Measurements from ENCODE around the gene COX19.
"Not testable (repeated sequence)": the region's sequence is repeated elsewhere in the genome, so short reads cannot be mapped to it uniquely, and the experiment has no call there.

Gene COX19

GRCh38 chr7:939843-940242 is 35.5 kb downstream of the COX19 start:
- no peak for DNase-seq

- DNase-seq = no peak
Measured at GRCh38 chr7:938546-939185, 36.7 kb downstream of the COX19 start.

GRCh38 chr7:937856-938484 is 37.4 kb downstream of the COX19 start:
- no peak for DNase-seq

- no peak for DNase-seq
Measured at GRCh38 chr7:936386-937054, 38.8 kb downstream of the COX19 start.

DNA sequence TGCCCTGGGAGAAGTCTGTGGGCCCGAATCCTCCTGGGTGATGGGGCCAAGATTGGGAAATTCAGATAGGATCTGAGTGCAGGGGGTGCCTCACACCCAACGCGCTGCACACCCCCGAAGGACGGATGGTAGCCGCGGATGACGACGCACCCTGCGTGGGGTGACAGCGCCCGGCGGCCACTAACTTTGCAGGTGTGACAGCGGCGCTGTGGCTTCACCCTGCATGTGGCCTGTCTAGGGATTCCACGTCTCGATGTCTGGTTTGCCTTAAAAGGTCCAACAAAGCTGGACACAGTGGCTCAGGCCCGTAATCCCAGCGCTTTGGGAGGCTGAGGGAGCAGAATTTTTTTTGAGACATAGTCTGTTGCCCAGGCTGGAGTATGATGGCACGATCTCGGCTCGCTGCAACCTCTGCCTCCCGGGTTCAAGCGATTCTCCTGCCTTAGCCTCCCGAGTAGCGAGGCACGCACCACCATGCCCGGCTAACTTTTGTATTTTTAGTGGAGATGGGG is 39.4 kb downstream of the COX19 start:
- no peak for DNase-seq

GRCh38 chr7:935164-935873 is 40.0 kb downstream of the COX19 start:
- no peak for DNase-seq

DNA sequence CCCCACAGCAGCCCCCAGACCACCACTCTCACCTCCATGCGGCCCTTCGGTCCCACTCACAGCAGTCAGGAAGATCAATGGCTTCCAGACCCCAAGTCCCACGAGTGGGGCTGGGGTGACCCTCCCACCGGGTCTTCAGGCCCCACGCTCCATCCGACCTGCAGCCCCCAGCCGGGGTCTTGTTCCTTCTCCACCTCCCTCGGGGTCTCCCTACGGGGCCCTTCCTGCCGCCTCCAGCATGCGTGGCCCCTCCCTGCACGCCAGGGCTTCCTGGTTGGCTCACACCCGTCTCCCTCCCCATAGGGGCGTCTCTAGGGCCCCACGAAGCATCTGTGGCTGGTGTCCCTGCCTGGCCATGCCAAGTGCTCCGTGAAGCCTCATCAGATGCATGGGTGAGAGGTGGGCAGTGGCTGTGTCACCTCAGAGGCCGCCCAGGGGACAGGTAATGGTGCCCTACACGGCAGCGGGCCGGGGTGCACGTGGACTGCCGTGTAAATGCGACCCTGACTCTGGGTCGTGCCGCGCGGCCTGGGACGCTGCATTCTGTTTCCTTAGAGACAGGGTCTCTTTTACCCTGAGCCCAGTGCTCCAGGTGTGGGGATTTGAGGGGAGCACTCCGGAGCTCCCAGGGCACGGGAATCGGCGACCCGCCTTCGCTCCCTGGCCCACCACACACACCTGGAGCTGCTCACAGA is 40.7 kb downstream of the COX19 start:
- no peak for DNase-seq

GRCh38 chr7:932651-932975 is 42.7 kb downstream of the COX19 start:
- DNase-seq = no peak

GRCh38 chr7:931871-932650 is 43.3 kb downstream of the COX19 start:
- no peak for DNase-seq

DNA sequence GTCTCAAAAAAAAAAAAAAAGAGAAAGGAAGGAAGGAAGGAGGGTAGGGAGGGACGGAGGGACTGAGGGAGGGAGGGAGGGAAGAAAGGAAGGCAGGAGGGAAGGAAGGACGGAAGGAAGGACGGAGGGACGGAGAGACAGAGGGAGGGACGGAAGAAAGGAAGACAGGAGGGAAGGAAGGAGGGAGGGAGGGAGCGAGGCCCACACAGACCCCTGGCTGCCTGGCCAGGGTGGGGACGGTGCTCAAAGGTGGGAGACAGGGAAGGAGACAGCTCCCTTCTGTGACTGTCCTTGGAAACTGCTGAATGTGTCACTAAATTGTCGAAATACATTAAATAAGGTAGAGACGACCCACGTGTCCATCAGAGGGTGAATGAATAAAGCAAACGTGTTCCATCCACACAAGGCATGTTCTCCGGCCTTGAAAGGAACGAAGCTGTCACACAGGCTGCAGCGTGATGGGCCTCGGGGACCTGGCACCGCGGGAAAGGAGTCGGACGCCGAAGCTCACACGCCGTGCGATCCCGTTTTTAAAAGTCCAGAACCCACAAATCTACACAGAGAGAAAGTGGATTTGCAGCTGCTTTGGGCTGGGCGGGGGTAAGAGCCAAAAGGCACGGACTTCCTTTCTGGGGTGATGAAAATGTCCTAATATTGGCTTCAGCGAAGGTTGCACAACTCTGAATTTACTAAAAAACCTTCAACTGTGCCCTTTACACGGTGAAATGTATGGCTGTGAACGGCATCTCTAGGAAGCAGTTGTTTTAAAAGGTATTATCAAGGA is 44.2 kb downstream of the COX19 start:
- no peak for DNase-seq

DNA sequence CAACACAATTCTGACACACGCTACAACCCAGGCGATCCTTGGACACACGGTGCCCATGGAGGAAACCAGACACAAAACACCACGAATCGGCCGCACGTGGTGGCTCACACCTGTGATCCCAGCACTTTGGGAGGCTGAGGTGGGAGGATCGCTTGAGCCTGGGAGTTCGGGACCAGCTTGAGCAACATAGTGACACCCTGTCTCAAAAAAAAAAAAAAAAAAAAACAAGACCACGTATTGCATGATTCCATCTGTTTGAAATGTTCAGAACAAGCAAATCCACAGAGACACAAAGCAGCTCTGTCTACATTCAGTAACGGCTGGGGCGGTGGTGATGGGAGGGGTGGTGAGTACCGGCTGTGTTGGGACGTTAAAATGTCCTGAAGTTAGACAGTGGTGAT is 46.0 kb downstream of the COX19 start:
- no peak for DNase-seq

DNA sequence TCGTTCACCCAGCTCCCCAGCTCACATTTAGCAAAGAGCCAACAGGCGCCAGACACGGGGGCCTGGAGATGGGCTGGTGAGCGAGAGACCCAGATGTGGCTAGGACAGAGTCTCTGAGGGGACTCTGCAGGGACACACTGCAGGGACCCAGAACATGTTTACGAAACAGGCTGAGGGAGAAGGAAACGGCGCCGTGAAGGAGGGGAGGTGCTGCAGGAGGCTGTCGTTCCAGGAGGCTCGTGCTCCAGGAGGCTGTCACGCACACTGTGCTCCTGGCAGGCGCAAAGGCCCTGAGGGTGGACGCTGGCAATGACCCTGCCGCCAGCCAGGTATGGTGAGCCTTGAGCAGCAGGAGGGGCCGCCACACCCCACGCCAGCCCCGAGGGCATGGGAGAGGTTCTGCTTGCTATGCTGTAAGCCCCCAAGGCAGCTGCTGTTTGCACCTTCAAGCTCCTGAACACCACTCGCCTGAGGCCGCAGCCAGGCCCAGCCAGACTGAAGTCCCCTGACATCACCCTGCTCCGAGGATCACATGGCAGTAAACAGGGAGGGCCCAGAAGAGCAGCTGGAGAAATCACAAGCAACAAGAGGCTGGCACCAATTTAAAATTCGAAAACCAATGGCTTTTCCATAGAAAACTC is 48.2 kb downstream of the COX19 start:
- no peak for DNase-seq

DNA sequence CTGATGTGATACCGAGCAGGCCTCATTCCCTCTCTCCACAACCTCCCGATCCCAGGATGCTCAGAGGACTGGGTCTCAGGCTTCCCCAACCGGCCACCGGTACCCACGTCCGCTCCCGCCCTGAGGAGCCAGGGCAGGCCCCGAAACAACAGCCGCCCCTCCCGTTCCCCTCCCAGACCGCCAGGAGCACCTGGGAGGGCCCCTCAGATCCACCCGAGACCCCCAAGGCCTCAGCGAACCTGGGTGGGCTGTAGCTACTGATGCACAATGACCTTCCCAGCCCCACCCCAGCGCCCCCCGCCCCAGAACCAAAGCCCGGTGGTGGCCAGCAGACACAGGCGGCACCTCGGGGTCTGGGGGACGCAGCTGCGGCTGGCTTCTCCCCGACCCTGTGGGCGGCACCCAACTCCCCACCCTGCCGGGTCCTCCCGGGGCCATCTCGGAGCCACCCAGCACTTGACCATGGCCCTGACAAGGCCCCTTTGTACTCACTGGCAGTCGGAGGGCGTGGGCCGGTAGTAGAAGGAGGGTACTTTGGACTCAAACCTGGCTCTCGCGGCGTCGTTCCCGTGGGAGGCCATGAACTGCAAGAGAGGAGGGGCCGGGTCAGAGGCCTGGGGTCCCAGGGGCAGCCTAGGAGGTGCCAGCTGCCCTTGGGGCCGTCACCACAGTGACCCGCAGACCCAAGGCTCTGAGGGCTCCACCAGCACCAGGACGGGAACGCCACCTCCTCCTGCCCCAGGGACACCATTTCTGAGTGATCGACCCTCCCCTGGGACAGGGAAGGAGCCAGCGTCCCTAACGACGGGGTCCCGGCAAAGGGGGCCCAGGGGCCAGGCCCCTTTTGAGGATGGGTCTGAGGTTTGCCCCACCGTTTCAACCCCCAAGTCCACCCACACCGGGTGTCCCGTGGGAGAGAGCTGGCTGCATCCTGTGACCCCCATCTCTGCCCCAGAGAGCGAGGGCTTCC is 49.0 kb downstream of the COX19 start:
- DNase-seq = no peak

DNA sequence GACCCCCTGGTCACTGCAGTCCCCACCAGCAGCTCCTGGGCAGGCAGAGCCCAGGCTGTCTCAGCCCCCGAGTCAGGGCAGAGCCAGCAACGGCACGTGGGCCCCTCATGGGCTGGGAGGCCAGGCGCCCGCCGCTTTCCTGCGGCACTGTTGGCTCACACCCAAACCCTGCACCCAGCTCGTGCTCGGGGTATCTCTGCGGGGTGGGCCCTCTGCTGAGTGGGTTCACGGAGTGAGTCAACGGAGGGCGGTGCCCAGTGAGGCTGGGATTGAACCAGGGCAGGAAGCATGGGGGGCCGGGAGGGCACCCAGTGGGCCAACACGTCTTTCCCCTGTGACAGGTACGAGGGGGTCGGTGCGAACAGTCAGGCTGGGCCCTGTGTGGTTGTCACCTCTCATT is 49.7 kb downstream of the COX19 start:
- peak; percentile 72 for DNase-seq

- DNase-seq = peak; percentile 47
Measured at GRCh38 chr7:924541-925231, 50.7 kb downstream of the COX19 start.

DNA sequence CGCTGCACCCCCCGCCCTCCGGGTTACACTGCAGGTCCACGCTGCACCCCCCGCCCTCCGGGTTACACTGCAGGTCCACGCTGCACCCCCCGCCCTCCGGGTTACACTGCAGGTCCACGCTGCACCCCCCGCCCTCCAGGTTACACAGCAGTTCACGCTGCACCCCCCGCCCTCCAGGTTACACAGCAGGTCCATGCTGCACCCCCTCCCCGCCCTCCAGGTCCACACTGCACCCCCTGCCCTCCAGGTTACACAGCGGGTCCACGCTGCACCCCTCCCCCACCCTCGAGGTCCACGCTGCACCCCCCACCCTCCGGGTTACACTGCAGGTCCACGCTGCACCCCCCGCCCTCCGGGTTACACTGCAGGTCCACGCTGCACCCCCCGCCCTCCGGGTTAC is 51.3 kb downstream of the COX19 start:
- DNase-seq = not testable (repeated sequence)

- DNase-seq = peak; percentile 91
Measured at GRCh38 chr7:923108-924041, 52.0 kb downstream of the COX19 start.
